Measurements from ENCODE around the gene KCNAB1.
"Not testable (repeated sequence)": the region's sequence is repeated elsewhere in the genome, so short reads cannot be mapped to it uniquely, and the experiment has no call there.

The KCNAB1 gene

DNA sequence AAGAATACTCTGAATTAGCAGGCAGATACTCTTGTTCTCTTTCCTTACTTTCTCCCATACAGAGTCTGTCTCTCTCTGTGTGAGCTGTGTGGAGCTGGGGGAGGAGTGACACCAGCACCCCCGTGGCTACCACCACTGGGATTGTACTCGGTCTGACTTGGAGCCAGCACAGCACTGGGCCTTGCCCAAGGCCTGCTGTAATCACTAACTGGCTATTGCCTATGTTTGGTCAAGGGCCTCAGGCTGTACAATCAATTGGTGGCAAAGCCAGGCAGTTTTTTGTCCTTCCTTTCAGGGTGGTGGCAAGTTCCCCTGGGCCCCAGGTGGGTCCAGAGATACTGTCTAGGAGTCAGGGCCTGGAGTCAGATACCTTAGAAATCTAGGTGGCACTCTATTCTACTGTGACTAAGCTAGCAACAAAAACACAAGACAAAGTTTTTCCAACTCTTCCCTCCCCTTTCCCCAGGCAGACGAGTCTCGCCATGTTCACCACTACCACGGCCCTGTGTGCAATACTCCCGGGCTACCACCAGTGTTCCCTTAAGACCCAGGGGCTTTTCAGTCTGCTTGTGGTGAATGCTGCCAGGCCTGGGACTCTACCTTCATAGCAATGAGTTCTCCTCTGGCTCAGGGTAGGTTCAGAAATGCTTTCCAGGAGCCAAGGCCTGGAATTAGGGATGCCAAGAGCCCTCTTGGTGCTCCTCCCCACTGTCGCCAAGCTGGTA lies 151.8 kb downstream of the KCNAB1 start:
- DNase-seq (ENCODE audit: low read depth in 2 of 2), result no peak

DNA sequence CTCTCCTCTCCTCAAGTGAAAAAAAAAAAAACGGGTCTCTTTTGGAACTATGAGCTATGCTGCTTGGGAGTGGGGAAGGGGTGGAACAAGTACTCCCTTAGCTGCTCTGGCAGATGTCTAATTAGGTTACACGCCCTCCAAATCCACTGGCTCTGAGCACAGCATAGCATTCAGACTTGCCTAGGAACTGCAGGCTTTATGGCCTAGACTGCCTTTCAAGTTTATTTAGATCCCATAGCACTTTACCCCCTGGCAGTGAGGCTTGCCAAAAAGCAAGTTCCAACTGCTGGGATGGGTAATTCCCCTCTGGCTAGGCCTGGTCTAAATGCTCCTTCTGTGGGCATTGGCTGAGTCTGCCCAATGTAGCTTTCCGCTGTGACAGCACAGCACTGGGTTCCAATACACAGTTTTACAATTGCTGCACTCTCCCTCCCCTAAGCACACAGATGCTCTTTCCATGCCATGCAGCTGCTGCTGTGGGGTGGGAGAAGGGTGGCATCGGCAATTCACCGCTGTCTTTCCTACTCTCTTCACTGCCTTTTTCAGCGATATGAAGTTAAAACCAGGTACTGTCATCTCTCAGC lies 152.8 kb downstream of the KCNAB1 start:
- no peak for DNase-seq (ENCODE audit: low read depth in 2 of 2)

DNA sequence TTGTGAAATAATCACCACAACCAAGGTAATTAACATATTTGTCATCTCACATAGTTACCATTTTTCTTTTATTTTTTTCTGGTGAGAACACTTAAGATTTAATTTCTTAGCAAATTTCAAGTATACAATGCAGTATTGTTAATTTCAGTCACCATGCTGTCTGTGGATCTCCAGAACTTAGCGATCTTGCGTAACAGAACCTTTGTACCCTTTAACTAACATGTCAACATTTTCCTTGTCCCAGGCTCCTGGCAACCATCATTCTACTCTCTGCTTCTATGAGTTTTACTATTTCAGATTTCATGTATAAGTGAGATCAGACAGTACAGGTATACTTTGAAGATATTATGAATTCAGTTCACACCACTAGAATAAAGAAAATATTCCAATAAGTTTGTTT lies 154.4 kb downstream of the KCNAB1 start:
- no peak for DNase-seq (ENCODE audit: low read depth in 2 of 2)

DNA sequence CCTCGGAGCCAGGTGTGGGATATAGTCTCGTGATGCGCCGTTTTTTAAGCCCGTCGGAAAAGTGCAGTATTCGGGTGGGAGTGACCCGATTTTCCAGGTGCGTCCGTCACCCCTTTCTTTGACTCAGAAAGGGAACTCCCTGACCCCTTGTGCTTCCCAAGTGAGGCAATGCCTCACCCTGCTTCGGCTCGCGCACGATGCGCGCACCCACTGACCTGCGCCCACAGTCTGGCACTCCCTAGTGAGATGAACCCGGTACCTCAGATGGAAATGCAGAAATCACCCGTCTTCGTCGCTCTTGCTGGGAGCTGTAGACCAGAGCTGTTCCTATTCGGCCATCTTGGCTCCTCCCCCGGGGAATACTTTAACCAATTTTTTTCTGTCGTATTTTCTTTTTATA lies 164.3 kb downstream of the KCNAB1 start:
- DNase-seq (ENCODE audit: low read depth in 2 of 2), result not testable (repeated sequence)

DNA sequence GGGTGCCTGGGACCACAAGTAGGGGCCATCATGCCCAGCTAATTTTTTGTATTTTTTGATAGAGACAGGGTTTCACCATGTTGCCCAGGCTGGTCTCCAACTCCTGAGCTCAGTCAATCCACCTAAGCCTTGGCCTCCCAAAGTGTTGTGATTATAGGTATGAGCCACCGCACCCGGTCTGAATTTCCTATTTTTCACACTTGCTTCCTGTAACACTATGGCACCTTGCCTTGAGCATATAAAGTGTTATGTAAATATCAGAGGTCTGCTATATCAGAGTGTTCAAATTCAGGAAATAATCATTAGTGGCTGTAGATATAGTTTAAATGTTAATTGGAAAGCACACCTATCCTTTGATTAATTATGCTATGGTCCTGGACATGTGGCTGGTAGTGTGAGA lies 165.2 kb downstream of the KCNAB1 start:
- DNase-seq (ENCODE audit: low read depth in 2 of 2), result no peak

DNA sequence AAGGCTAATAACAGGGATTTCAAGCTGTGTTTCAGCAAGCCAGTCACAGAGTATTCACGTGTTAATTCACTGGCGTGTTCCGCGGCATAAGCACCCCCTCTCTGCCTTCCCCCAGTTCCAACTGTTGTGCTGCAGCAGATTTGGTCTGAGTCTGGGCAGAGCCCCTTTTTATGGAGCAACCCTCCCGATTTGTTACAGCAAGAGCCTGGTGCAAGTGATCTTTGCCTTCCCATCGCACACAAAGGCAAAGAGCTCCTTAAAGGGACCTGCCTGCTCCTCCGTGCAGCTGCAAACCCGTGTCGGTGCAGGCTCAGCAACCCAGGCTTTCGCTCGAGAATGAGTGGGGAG lies 170.5 kb downstream of the KCNAB1 start:
- DNase-seq (ENCODE audit: low read depth in 2 of 2), result no peak

DNA sequence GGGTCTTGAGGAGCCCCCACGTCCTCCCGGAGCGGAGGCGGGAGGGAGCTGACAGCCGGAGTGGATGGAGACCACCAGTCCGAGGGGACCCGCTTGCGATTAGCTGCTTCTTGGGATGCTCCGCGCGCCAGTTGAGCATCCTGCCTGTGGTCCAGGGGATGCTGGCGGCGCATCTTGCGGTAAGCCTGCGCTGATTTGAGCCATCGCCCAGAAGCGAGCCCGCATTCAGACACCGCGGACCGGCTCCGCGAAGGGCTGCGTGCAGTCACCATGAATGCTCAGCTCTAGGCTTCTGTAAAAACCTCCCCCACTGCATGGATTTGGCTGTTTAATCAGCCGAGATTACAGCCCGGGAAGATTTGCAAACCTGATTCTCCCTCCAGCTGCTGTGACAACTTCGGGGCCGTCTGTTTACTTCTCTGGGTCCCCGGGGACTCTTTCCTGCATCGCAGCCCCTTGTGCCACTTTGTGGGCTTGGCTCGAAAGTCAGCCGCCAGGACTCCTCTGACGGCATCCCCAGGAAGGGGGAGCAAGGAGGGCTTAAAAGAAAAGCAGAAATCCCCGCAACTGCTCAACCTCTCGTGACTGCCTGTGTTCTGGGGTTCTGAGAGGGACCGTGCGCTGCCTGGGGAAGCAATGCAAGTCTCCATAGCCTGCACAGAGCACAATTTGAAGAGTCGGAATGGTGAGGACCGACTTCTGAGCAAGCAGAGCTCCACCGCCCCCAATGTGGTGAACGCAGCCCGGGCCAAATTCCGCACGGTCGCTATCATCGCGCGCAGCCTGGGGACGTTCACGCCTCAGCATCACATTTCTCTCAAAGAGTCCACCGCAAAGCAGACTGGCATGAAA lies 171.1 kb downstream of the KCNAB1 start:
- no peak for DNase-seq (ENCODE audit: low read depth in 2 of 2)

DNA sequence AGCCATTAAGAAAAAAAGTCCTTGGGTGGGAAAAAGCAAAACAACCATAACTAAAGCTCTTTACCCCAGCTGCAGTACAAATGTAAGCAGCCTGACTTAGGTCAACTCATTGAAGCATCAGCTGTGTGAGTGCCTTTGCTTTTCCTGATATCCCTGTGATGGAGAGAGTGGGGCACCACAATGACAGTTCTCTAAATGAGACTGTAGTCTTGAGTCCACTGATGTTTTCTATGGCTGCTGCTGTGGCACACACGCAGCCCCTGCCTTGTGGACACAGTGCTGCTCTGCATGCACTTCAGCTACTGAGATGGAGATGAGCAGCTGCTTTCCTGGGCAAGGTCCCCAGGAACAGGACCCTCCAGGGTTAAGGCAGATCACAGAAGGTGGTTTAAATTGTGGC lies 173.2 kb downstream of the KCNAB1 start:
- DNase-seq (ENCODE audit: low read depth in 2 of 2), result no peak

DNA sequence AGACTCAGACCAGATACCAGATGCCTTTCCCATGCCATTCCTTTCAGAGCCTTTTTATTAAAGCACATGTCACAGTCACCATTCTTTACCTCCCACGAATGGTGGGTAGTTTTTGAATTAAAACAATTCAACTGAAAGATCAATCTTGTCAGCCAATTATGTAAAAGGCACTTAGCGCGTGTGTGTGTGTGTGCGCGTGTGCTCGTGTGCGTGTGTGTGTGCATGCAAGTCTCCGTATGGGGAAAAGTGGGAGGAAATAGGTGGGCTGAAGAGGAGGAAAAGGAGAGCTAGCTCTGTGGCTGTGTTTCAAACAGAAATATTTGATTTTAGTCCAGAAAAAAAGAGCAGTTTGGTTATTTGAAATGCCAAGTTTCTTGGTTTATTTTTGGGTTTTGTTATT lies 177.2 kb downstream of the KCNAB1 start:
- no peak for DNase-seq (ENCODE audit: low read depth in 2 of 2)

DNA sequence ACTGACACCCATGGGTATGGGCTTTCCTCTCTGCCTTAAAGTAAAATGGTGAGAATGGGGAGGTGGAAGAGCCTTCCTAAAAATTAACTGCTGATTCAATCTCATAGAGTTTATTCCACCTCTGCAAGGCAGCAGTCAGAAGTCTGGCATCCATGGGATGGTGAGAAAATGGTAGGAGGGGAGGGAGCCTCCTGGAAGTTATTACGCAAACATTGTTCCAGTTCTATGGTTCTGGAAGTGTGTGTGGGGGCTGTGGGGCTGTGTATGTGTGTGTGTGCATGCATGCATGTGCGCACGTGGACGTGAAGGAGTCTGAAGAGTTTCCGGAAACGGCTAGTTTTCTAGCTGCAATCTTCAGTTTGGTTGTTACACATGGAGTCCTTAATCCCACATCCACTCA lies 177.6 kb downstream of the KCNAB1 start:
- no peak for DNase-seq (ENCODE audit: low read depth in 2 of 2)

DNA sequence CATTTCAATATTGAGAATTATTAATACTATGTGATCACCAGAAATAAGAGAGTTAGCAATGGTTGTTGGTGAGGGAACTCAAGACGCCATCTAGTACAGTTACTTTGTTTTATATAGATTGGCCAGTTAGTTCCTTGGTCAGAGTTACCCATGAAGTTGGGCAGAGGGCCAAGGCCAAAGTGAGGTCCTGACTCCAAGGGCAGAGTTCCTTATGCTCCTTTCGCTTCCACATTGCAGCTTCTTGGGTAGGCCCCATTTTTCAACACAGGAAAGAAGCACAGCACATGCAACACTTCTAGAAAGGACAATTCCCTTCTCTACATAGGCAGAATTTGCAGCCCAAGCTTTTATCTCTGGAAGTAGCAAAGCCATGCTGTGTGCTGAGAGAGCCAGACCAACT lies 178.6 kb downstream of the KCNAB1 start:
- no peak for DNase-seq (ENCODE audit: low read depth in 2 of 2)

DNA sequence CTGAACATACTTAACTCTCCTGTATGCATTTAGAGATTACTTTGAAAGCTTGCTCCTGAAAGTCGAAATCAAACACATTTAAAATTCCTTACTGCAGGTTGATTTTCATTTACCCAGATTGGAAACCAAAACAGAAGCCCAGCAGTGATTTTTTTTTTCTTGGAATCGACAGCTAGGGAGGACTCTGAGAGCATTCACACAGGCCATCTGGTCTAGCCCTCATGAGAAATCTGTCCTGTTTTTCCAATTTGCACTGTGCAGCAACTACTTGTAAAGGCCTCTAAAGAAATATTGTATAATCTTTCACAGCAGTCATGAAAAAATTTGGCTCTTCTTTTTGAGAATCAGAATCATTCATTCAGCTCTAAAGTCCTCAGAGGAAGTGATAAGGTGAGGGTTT lies 179.2 kb downstream of the KCNAB1 start:
- no peak for DNase-seq (ENCODE audit: low read depth in 2 of 2)

DNA sequence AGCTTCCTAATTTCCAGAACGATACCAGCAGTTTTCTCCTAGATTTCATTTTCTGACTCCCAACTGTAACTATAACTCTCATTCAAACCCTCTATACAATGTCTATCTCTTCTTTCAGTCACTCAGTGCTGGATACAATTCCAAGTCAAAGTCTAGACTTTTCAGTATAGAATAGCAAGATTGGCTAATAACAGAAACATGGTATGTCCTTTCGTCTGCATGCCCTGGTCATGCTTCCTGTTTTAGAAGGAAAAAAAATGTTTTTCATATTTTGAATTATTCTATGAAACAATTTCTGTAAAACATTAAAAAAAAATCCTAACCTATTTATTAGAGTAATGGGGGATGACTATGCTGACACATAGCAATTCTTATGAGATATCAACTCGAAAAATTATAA lies 180.0 kb downstream of the KCNAB1 start:
- no peak for DNase-seq (ENCODE audit: low read depth in 2 of 2)

DNA sequence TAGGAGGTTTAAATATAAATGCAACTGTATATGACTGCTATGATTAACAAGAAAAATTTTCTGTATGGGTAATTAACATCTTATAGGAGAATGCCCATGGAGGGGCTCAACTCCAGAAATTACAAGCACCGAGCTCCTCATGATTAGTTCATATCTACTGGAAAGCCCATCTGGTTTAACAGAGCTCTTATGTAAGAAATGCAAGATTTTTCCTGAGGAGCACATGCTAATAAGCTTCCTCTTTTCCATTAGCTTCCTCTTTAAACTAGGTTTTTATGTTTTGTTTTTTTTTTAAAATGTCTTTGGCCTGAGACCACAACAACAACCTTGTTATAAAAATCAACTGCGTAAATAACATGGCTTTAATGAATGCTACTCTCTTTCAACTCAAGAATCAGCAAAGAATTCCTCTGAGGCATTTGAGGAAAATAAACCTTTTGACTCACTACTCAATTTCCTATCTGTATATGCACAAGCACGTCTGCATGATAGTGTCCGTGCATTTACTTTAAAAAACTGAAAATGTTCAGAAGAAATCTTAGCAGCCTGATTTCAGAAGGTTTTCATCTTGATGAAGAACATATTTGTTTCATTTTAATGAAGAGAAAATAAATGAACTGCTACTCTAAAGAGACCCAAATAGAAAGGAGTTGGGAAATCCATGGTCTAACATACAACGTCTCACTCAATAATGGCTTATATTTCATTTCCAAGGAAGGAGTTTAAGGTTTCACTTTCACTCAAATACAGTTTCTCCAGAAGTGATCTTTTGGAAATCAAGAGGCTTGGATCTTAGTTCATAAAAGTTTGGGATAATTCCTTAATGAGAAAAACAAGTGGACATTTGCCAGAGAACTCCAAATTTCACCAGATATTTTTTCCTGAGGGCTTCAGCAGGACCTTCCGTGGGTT lies 180.8 kb downstream of the KCNAB1 start:
- no peak for DNase-seq (ENCODE audit: low read depth in 2 of 2)

DNA sequence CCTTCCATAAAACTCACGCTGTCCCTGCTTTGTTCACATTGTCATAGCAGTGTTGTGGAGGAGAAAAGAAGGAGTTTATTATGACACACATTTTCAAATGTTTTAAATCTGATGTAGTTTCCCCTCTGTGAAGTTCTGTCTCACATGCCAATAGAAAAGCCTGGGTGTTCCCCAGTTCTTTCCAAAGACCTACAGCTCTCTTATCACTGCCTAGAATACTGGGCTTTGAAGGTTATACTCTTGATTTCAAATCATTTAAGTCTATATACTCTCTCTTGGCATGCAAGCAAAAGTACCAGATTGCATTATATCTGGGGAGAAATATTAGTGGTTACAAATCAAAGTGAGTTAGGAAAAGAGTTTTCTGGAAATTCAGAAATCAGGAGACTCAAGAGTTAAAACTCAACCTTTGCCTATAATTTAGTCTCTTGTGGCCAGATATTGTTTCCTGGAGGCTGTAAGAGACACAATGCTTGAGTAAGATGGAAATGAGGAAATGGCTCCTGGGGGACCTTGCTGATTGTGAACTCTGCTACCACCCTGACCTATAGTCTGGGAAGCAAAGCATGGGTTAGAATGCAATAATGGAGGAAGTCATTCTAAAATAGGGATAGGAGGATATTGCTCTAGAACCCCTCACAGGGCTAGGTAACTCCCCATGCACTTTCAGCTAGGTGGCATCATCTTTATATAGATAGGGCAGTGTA lies 182.8 kb downstream of the KCNAB1 start:
- no peak for DNase-seq (ENCODE audit: low read depth in 2 of 2)

DNA sequence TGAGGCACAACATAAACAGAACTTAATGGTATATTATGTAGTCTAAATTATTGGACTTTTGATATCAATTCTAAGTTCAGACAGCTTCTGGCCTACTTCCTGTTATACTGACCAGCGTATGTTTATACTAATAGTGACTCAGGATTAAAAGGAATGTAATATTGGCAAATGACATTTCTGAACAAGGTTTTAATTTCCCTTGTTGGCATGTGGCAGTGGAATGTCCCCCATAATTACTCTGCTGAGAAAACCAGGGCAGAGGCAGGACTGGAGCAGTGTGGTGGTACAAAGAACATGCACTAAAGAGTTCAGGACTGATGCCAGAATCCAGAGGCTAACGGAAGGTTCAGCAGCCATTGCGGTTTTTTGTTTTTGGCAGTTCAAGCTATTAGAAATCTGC lies 184.0 kb downstream of the KCNAB1 start:
- no peak for DNase-seq (ENCODE audit: low read depth in 2 of 2)

DNA sequence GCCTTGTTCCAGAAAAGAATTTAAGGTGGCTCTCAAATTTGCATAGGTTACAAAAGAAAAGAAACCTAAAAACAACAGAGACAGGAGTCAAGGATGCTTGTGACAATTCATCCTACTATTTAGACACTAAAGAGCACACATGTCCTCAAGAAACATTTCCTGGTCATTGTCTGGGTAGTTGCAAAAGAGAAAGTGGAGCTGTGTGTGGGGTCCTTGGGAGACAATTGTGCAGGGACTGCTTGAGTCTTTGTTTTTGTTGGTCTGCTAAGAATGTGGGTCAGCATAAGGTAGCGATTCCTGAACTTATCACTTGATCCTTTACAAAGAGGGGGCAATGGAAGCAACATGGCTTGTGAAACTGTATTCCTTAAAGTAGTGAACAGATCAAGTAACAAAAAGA lies 185.3 kb downstream of the KCNAB1 start:
- no peak for DNase-seq (ENCODE audit: low read depth in 2 of 2)

DNA sequence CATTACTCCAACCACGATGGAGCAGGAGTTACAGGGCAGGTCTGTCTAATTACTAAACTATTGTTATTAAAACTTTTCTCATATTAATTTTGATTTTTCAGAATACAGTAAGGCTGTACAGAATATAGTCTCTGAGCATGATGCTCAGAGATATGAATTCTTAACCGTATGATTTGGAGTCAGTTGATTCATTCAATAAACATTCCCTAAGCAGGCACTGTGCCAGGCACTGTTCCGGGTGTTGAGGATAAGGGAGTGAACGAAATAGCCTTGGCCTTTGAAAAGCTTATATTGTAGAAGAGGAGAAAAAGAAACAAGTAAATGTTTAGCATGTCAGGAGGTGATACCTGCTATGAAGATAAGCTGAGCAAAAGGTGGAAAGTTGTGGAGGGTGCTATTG lies 187.3 kb downstream of the KCNAB1 start:
- no peak for DNase-seq (ENCODE audit: low read depth in 2 of 2)

DNA sequence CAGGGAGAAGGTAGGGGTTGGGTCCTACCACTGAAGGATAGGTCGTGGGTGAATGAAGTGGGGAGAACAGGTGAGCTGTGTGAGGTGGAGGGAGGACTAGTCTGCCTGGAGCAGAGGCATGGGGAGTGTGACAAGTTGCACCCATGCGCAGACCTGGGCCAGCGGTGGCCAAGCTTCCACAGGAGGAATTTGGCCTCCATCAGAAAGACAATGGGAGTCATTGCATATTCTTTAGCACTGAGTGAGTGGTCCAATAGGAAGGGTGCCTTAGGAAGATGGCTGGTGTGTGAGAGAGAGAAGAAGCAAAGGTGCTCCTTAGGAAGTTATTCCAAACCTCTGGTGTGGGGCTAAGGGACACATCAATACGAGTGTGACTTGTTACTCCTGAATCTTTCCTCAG lies 191.1 kb downstream of the KCNAB1 start:
- DNase-seq (ENCODE audit: low read depth in 2 of 2), result no peak

DNA sequence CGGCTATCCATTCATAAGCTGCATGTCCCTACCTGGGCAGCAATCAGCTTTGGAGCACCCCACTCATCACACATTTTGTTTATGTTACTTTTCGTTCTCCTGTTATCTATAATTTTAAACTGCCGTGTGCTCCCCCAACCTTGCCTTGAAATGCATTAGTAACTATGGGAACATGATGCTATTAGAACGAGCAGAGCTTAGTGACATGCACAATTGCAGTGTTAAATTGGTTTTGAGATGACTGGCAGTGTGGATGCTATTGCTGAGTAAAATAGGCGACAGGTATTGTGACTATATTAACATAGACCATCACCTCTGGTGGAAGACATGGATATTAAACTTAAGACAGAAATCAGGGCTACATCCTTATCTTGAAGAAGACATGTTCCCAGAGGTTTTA lies 191.6 kb downstream of the KCNAB1 start:
- DNase-seq (ENCODE audit: low read depth in 2 of 2), result no peak

DNA sequence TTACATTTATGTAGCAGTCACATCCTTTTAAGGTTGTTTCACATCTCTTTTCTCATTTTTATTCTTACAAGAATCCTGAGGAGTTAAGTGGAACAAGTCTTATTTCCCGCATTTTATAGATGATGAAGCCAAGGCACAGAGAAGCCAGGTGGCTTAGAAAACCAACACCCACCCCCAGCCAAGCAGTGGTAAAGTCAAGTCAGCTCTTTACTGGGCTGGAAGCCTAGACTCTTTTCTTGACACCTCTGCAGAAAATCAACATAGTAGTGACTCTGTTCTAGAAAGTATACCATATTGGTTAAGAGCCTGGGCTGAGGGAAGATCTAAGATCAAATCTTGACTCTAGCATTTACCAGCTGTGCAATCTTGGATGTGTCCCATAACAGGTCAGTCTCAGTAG lies 195.7 kb downstream of the KCNAB1 start:
- no peak for DNase-seq (ENCODE audit: low read depth in 2 of 2)

Measured in activated CD8-positive, alpha-beta memory T cell treated with anti-CD3 and anti-CD28 coated beads for 4 hours (primary cell).